ENCODE measurements around the gene CBX4.

- TF ChIP-seq CTCF (IDR thresholded peaks at IDR 0.05; ENCODE audit: insufficient read depth, low read length, poor library complexity, severe bottlenecking): no peak
- no peak for TF ChIP-seq EZH2phosphoT487 (conservative IDR thresholded peaks at IDR 0.05; ENCODE audit: low read length)
These were observed 48.2 kb downstream of the CBX4 start for GRCh38 chr17:79790805-79791734.

Measured in SU-DHL-6 (cell line).